Activated T-cell treated with anti-CD3 and anti-CD28 coated beads, Interleukin-2, amount 50 U/mL, for 4 hours (primary cell): ENCODE results near the gene CEP192. TPM values are rescaled to one million over a fixed set of nuclear protein-coding genes. Genes with fewer than 3 reads are reported as not detected.

ENCODE experiments used
- total RNA-seq, 3 donors: library from RNA; stranded (reverse); gene quantifications; one replicate each; pipeline ENCODE4 v1.2.1, GENCODE V29; 2021

Gene CEP192
- total RNA-seq, 3 donors from 2014 or later = 13.1 to 14.7 (median 14.6) TPM

Other genes starting within 250 kb of the CEP192 start
- 10 to 100 TPM; 61.7 to 77.6 (median 65.2) TPM for gene PTPN2, start 107.1 kb upstream of the CEP192 start, total RNA-seq
- gene SEH1L, start 43.4 kb upstream of the CEP192 start, total RNA-seq = 100 to 1,000 TPM; 160 to 179 (median 174) TPM
- gene LDLRAD4, start 227.4 kb downstream of the CEP192 start, total RNA-seq = 10 to 100 TPM; 17.5 to 20.4 (median 18.3) TPM